Ascending aorta (tissue), 2 donors: Measurements from ENCODE around the gene LACTBL1. TPM values are rescaled to one million over a fixed set of nuclear protein-coding genes. Genes with fewer than 3 reads are reported as not detected.

Experiments
- DNase-seq, 2 donors: peaks; one replicate each; pipeline ENCODE4 v3.0.0-alpha.2; 2019; ENCODE audit warnings: low spot score in 2 of 2
- H3K27ac ChIP-seq, 2 donors: fragments of 200-600 bp; sonication (generic); one replicate each; pipeline ENCODE4 v1.5.1; 2016 to 2017; ENCODE audit warnings: mild to moderate bottlenecking in 1 of 2
- H3K27me3 ChIP-seq: fragments of 200-600 bp; sonication (generic); one replicate; pipeline ENCODE4 v1.5.1; 2017
- H3K36me3 ChIP-seq, 2 donors: fragments of 200-600 bp; sonication (generic); one replicate each; pipeline ENCODE4 v1.5.1; 2016
- H3K4me1 ChIP-seq, 2 donors: fragments of 200-600 bp; sonication (generic); one replicate each; pipeline ENCODE4 v1.5.1; 2016 to 2017; ENCODE audit warnings: mild to moderate bottlenecking in 1 of 2
- H3K4me3 ChIP-seq, 2 donors: fragments of 200-600 bp; sonication (generic); one replicate each; pipeline ENCODE4 v1.5.1; 2016 to 2017; ENCODE audit warnings: mild to moderate bottlenecking in 1 of 2
- H3K9me3 ChIP-seq, 2 donors: fragments of 200-600 bp; sonication (generic); one replicate each; pipeline ENCODE4 v1.5.1; 2016
- intact Hi-C: fragments of 100-400 bp; cut with DNase I; formaldehyde crosslinking; loops from one replicate; pipeline ENCODE4 v1.15.1; 2023
- total RNA-seq: library from RNA; depleted of rRNA; stranded (reverse); fragments of >200 nt; gene quantifications from one replicate; pipeline ENCODE4 v1.1.0, GENCODE V29; 2016
- TF ChIP-seq, protein P1 (sequence below), 3 experiments: fragments of 200-600 bp in 2 of 3; fragments of 450-650 bp in 1 of 3; sonication (generic) in 2 of 3; IDR thresholded peaks; one replicate each; pipeline ENCODE4 v1.5.1; 2016 to 2019; ENCODE audit warnings: antibody characterized with exemption in 3 of 3, mild to moderate bottlenecking in 1 of 3, moderate library complexity in 1 of 3

LACTBL1 gene
- total RNA-seq = not detected

DNA sequence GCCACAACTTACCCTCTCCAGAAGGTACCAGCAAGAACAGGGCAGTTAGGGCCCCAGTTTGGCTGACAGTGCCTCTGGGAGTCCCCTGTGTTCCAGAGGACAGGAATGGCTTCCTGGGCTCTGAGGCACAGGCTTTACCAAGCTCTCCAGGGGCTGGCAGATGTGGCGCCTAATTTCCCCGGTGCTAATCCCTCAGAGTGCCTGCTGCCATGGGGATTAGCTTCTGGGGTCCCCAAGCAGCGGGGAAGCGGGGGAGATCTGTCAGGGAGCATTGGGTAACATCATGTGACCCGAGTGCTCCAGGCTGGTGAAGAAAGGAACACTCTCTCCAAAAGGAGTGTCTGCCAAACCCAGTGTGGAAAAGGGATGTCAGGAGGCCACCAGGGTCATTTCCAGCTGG, at the start of gene LACTBL1:
Gene LACTBL1, minus strand, starts transcription at position 107 of the 400 bp plus-strand sequence. CDS start 550 bp downstream, outside the sequence.
- Histone ChIP-seq H3K9me3 (no peaks in the 10 kb centered on the region), H3K27ac (no peak within 1 kb of the TSS), H3K4me3 (no peak within 1 kb of the TSS), H3K4me1 (no peaks in the 10 kb centered on the region), H3K36me3 (no peaks in the 10 kb centered on the region), H3K27me3 (no peaks in the 10 kb centered on the region)
- DNase-seq = no peak
- TF ChIP-seq, protein P1, sequence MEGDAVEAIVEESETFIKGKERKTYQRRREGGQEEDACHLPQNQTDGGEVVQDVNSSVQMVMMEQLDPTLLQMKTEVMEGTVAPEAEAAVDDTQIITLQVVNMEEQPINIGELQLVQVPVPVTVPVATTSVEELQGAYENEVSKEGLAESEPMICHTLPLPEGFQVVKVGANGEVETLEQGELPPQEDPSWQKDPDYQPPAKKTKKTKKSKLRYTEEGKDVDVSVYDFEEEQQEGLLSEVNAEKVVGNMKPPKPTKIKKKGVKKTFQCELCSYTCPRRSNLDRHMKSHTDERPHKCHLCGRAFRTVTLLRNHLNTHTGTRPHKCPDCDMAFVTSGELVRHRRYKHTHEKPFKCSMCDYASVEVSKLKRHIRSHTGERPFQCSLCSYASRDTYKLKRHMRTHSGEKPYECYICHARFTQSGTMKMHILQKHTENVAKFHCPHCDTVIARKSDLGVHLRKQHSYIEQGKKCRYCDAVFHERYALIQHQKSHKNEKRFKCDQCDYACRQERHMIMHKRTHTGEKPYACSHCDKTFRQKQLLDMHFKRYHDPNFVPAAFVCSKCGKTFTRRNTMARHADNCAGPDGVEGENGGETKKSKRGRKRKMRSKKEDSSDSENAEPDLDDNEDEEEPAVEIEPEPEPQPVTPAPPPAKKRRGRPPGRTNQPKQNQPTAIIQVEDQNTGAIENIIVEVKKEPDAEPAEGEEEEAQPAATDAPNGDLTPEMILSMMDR (IDR thresholded peaks at IDR 0.05) = no peak
- intact Hi-C loops = no loop called here

- H3K4me1 ChIP-seq = no peaks in the 10 kb centered on the region
- H3K27me3 ChIP-seq = no peaks in the 10 kb centered on the region
- DNase-seq = no peak
- intact Hi-C loops = no loop called here
- H3K4me3 ChIP-seq = no peak overlapping the region
- no peaks in the 10 kb centered on the region for H3K36me3 ChIP-seq
- TF ChIP-seq, protein P1 (IDR thresholded peaks at IDR 0.05) = no peak
- H3K9me3 ChIP-seq = no peaks in the 10 kb centered on the region
- no peak overlapping the region for H3K27ac ChIP-seq
Observed at GRCh38 chr1:23021834-23022233, 49.2 kb upstream of the LACTBL1 start.

DNA sequence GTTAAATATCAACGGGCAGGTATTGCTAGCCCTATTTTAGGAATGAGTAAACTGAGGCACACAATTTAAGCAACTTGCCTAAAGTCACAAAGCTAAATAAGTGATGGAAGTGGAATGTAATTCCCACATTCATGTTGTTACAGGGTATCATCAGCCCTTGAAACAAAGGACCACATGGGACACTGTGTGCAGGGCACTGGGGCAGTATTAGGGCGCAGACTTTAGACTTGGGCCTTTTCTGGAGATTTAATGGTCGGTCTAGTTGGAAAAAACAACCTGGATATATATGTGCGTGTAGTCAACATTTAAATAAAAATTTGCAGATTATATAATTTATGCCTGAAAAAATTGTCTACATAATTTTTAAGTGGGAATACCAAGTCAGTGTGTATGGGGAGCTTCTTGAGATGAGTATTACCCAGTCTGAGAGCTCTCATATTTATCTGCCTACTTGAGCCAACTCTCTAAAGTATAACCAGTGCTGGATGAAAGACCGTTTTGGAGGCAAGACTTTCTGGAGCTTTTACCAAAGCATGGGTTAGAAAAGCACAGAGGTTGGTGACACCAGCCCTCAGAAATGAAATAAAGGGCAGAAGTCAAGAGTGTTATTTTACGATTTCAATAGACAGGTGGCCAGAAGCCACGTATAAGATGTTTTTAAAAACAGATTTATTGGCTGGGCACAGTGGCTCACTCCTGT, 48.2 kb upstream of the LACTBL1 start:
- Histone ChIP-seq H3K9me3 (no peaks in the 10 kb centered on the region), H3K4me1 (no peaks in the 10 kb centered on the region), H3K27ac (no peak overlapping the region), H3K36me3 (no peaks in the 10 kb centered on the region), H3K4me3 (peak overlapping the region; percentile 74 to 79), H3K27me3 (no peaks in the 10 kb centered on the region)
- DNase-seq = no peak
- intact Hi-C loops = no loop called here
- TF ChIP-seq, protein P1 (IDR thresholded peaks at IDR 0.05) = no peak

DNA sequence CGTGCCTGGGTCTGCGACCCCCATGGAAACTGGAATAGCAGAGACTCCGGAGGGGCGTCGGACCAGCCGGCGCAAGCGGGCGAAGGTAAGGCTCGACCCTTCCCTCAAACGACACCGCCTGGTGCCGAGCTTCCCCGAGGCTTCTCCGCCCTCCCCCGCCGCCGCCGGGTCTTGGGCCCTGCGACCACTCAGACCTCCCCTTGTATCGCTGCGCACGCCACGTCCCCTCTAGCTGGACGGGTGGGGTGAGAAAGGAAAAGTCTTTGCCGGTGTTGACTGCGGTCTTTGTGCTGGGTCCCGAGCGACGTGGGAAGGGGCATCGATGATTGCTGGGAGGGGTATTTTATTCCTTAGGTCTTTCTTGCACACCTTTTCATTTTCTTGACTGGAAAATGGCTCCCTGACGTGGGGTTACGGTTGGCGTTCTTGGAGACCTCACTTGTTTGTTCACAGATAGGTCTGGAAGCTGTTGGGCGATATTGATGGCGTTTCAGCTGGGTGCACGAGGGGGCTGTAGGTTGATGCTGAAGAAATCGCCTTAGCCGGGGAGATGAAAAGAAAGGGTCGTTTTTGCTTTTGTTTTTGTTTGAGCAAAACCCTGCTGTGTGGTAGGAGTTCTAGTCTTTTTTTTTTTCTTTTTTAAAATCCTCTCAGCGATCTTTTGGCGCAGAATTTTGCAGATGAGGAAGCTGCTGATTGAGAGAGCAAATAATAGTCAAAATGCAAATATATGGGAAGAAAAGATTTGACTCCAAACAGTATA, 47.4 kb upstream of the LACTBL1 start:
- Histone ChIP-seq H3K4me1 (no peaks in the 10 kb centered on the region), H3K9me3 (no peaks in the 10 kb centered on the region), H3K27me3 (no peaks in the 10 kb centered on the region), H3K4me3 (peak overlapping the region; percentile 74 to 79), H3K36me3 (no peaks in the 10 kb centered on the region), H3K27ac (peak overlapping the region; percentile 68 to 78)
- DNase-seq = no peak
- intact Hi-C loops = loop anchor here (5.0 kb wide), 1 partner anchor 157 kb away; no protein-coding TSS in a partner anchor
- TF ChIP-seq, protein P1 (IDR thresholded peaks at IDR 0.05) = no peak

GRCh38 chr1:23019094-23019862, 46.6 kb upstream of the LACTBL1 start, which contains the start of gene KDM1A:
Gene KDM1A, plus strand, starts transcription at chr1:23019468. Its CDS starts 129 bp downstream, at chr1:23019597.
- intact Hi-C loops = loop anchor here (5.0 kb wide), 1 partner anchor 158 kb away; no protein-coding TSS in a partner anchor

More at GRCh38 chr1:23019094-23019862, 46.6 kb upstream of the LACTBL1 start, which contains the start of gene KDM1A:
- H3K4me3 ChIP-seq = peak within 1 kb of the TSS; percentile 74 to 79
- H3K9me3 ChIP-seq = no peaks in the 10 kb centered on the region
- H3K36me3 ChIP-seq = no peaks in the 10 kb centered on the region
- no peaks in the 10 kb centered on the region for H3K27me3 ChIP-seq
- peak within 1 kb of the TSS; percentile 68 to 78 for H3K27ac ChIP-seq
- no peaks in the 10 kb centered on the region for H3K4me1 ChIP-seq
- TF ChIP-seq, protein P1 (IDR thresholded peaks at IDR 0.05) = peak in 1 of 3 experiments; percentile 16
- DNase-seq = peak; percentile 87 to 98
